Calu3 (cell line): Measurements from ENCODE around the gene EPHA10. TPM values are rescaled to one million over a fixed set of nuclear protein-coding genes. Genes with fewer than 3 reads are reported as not detected.

Experiments used
- BruUV-seq: library from RNA; stranded (reverse); fragments of 400-500 nt; replicated peaks from 2 replicates; lab custom pipeline; 2021; lab: Mats Ljungman, UMichigan
- CTCF ChIA-PET: fragments of 300-600 bp; sonication (Branson Sonifier 250); formaldehyde crosslinking; loops from one replicate; lab custom pipeline; 2022; ENCODE audit warnings: antibody characterized with exemption; lab: Charles Lee
- DNase-seq: peaks from one replicate; pipeline ENCODE4 v3.0.0; 2022
- H3K27ac Mint-ChIP-seq: one replicate; pipeline ENCODE4 v1.8.0; 2022; ENCODE audit warnings: mixed read lengths; ENCODE audit not compliant: unreplicated experiment
- H3K27me3 Mint-ChIP-seq: one replicate; pipeline ENCODE4 v1.8.0; 2022; ENCODE audit warnings: mixed read lengths; ENCODE audit not compliant: unreplicated experiment
- H3K36me3 Mint-ChIP-seq: one replicate; pipeline ENCODE4 v1.8.0; 2022; ENCODE audit warnings: mild to moderate bottlenecking, moderate library complexity, mixed read lengths; ENCODE audit not compliant: insufficient read depth, unreplicated experiment
- H3K4me1 Mint-ChIP-seq: one replicate; pipeline ENCODE4 v1.8.0; 2022; ENCODE audit warnings: mild to moderate bottlenecking, low read depth, mixed read lengths; ENCODE audit not compliant: unreplicated experiment
- H3K4me3 Mint-ChIP-seq: one replicate; pipeline ENCODE4 v1.8.0; 2022; ENCODE audit warnings: mild to moderate bottlenecking, low read depth, moderate library complexity, mixed read lengths; ENCODE audit not compliant: unreplicated experiment
- H3K9me3 Mint-ChIP-seq: one replicate; pipeline ENCODE4 v1.8.0; 2022; ENCODE audit warnings: low read depth, mixed read lengths; ENCODE audit not compliant: unreplicated experiment
- intact Hi-C: fragments of 100-400 bp; cut with micrococcal nuclease; formaldehyde crosslinking; loops from one replicate; pipeline ENCODE4 v1.10.0; 2022; ENCODE audit not compliant: unreplicated experiment
- total RNA-seq: library from RNA; stranded (reverse); gene quantifications from 2 replicates; pipeline ENCODE4 v1.2.3, GENCODE V29; 2022
- TF ChIP-seq, protein P1 (sequence below): fragments of 200-600 bp; IDR thresholded peaks from one replicate; pipeline ENCODE4 v1.8.0; 2022; ENCODE audit warnings: antibody characterized with exemption; ENCODE audit not compliant: unreplicated experiment

Gene EPHA10
- total RNA-seq, 1 experiment from 2014 or later, result 7.8 TPM

DNA sequence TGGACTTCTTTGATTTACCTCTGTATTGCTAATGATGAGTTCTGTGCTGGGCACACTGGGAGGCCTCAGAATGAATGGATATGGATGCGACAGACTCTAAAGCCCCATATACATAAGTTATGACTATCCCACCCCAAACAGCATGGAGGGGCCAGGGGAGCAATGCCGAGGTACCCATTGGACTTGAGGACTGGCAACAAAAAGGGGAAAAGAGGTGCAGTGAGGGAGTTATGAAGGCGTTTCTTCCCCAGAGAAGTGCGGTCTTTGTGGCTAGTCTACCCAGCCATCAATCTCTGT is 87.8 kb downstream of the EPHA10 start:
- intact Hi-C loops, result no loop called here
- H3K4me1 Mint-ChIP-seq, result no peaks in the 10 kb centered on the region
- no peaks in the 10 kb centered on the region for H3K36me3 Mint-ChIP-seq
- H3K27me3 Mint-ChIP-seq, result peaks cover 31% of the 10 kb centered on the region
- no peaks in the 10 kb centered on the region for H3K9me3 Mint-ChIP-seq
- DNase-seq, result no peak
- H3K27ac Mint-ChIP-seq, result no peak overlapping the region
- no peak overlapping the region for H3K4me3 Mint-ChIP-seq
- no TSS peak for BruUV-seq
- CTCF ChIA-PET, result interaction anchor here (1.6 kb wide), 1 partner anchor 74 kb away, joined by 4 read pairs; no protein-coding TSS in a partner anchor
- TF ChIP-seq, protein P1, sequence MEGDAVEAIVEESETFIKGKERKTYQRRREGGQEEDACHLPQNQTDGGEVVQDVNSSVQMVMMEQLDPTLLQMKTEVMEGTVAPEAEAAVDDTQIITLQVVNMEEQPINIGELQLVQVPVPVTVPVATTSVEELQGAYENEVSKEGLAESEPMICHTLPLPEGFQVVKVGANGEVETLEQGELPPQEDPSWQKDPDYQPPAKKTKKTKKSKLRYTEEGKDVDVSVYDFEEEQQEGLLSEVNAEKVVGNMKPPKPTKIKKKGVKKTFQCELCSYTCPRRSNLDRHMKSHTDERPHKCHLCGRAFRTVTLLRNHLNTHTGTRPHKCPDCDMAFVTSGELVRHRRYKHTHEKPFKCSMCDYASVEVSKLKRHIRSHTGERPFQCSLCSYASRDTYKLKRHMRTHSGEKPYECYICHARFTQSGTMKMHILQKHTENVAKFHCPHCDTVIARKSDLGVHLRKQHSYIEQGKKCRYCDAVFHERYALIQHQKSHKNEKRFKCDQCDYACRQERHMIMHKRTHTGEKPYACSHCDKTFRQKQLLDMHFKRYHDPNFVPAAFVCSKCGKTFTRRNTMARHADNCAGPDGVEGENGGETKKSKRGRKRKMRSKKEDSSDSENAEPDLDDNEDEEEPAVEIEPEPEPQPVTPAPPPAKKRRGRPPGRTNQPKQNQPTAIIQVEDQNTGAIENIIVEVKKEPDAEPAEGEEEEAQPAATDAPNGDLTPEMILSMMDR, result no peak

DNA sequence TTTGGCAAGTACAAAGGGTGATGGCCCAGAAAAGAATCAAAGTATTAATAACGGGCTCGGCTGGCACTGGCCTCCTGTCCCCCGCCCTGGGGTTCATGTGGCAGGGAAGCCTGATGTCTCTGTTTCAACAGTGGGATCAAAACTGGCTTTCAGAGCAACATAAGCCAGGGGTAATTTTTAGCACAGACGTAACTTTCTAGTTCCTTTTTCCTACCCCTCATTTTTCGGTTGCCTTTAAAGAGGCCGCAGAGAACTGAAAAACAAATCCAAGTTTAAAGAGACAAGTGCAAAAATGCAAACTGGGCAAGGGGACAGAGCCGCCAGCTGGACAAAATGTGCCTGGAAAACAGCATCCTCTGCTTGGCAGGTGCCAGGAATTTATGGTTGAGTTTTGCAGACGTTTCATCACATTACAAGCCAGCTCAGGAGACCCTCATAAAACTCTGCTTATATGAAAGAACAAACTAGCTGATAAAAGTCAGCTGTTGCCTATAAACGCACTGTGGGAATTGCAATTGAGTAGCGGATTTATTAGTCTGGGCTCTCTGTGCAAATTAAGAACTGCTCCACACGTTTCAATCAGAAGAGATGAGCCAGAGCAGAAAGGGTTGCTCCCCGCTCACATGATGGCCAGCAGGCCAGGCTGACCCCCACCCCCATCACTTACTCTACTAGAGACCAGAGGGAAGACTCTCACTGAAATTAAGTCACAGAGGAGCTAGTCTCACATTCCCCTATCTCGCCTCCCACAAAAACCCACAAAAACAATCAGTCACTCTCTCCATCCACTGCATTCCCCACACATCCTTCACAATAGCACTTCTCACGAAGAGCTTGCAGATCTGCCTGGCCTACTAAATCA is 88.4 kb downstream of the EPHA10 start:
- BruUV-seq, result no TSS peak
- intact Hi-C loops, result no loop called here
- H3K4me1 Mint-ChIP-seq, result no peaks in the 10 kb centered on the region
- no peaks in the 10 kb centered on the region for H3K9me3 Mint-ChIP-seq
- no peak for DNase-seq
- no peak overlapping the region for H3K27ac Mint-ChIP-seq
- TF ChIP-seq, protein P1, result no peak
- no peaks in the 10 kb centered on the region for H3K36me3 Mint-ChIP-seq
- no peak overlapping the region for H3K4me3 Mint-ChIP-seq
- H3K27me3 Mint-ChIP-seq, result peaks cover 31% of the 10 kb centered on the region
- CTCF ChIA-PET, result interaction anchor here (1.6 kb wide), 1 partner anchor 73 kb away, joined by 4 read pairs; no protein-coding TSS in a partner anchor

DNA sequence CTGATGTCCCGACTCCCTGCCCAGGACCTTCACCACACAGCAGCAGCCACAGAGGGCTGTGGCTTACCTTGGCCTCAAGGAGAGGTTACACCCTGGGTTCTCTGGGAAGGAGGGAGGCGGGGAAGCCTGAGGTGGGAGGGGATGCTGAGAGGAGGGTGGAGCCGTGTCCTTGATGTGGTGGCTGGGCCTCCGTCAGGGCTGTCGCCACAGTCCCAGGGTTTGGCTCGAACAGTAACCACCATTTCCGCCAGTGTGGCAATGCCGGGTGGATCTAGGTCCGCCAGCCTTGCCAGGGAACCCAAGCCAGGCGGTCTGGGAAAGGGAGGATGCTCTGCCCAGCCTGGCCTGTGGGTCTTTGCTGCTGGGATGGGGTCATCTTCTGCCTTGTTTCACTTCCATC is 91.0 kb downstream of the EPHA10 start:
- TF ChIP-seq, protein P1, result no peak
- Mint-ChIP-seq H3K27me3 (peaks cover 31% of the 10 kb centered on the region), H3K4me1 (no peaks in the 10 kb centered on the region), H3K4me3 (no peak overlapping the region), H3K36me3 (no peaks in the 10 kb centered on the region), H3K27ac (no peak overlapping the region), H3K9me3 (no peaks in the 10 kb centered on the region)
- BruUV-seq, result no TSS peak
- CTCF ChIA-PET, result no interaction called here
- intact Hi-C loops, result no loop called here
- no peak for DNase-seq

DNA sequence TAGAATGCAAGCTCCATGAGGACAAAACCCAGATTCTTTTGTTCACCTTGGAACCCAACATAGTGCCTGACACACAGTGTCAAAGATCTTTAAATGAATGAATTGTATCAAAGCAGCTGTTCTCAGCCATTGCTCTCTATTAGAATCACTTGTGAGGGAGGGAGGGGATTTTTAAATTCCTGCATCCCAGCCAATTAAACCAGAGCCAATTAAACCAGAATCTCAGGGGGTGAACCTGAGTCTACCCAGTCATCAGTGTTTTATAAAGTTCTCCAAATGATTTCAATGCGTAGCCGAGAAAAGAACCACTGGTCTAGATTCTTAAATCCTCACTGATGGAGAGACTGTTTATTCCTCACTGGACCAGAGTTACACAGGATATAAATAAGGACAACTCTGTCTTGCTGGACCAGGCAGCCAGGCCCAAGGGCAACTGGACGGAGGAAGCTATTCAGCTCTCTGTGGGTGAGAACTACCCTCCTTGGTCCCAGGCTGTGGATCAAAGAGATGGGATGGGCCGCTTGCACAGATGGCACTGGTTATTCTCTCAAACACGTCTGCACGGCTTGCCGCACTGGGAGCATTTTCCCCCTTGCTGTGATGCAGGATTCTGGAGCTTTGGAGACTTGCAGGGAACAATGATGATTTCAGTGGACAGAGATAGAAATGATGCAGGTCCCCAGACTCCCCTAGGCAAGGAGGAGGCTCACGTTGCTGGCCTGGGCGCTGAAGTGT is 92.6 kb downstream of the EPHA10 start:
- TF ChIP-seq, protein P1, result no peak
- Mint-ChIP-seq H3K4me1 (no peaks in the 10 kb centered on the region), H3K36me3 (no peaks in the 10 kb centered on the region), H3K27ac (no peak overlapping the region), H3K27me3 (peaks cover 25% of the 10 kb centered on the region), H3K4me3 (no peak overlapping the region), H3K9me3 (no peaks in the 10 kb centered on the region)
- intact Hi-C loops, result no loop called here
- DNase-seq, result no peak
- CTCF ChIA-PET, result no interaction called here
- no TSS peak for BruUV-seq
